ENCODE data around the gene THAP6.

DNA sequence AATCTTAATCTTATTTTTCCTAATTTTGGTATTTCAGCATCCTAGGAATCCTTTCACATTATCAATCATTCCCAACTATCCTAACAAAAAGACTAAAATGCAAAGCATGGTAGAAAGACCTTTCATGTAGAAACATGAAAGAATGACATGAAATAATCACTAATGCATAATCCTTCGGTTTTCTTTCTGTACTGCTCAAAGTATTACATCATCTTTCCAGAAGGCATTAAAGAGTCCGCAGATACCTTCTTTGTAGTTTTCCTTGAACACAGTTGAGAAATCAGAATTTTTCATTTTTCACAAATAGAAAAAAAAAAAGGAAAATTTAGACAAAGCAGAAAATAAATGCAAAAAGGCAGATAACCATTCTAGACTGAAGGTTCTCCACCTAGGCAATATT is 11.6 kb upstream of the THAP6 start:
- TF ChIP-seq, protein P1, sequence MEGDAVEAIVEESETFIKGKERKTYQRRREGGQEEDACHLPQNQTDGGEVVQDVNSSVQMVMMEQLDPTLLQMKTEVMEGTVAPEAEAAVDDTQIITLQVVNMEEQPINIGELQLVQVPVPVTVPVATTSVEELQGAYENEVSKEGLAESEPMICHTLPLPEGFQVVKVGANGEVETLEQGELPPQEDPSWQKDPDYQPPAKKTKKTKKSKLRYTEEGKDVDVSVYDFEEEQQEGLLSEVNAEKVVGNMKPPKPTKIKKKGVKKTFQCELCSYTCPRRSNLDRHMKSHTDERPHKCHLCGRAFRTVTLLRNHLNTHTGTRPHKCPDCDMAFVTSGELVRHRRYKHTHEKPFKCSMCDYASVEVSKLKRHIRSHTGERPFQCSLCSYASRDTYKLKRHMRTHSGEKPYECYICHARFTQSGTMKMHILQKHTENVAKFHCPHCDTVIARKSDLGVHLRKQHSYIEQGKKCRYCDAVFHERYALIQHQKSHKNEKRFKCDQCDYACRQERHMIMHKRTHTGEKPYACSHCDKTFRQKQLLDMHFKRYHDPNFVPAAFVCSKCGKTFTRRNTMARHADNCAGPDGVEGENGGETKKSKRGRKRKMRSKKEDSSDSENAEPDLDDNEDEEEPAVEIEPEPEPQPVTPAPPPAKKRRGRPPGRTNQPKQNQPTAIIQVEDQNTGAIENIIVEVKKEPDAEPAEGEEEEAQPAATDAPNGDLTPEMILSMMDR (IDR thresholded peaks at IDR 0.05 in 2 of 3, conservative IDR thresholded peaks at IDR 0.05 in 1 of 3; ENCODE audit: borderline replicate concordance in 1 of 3, insufficient read depth in 1 of 3, low read depth in 2 of 3, low read length in 2 of 3): no peak
- TF ChIP-seq POLR2AphosphoS5 (IDR thresholded peaks at IDR 0.05; ENCODE audit: low read depth, low read length) (no peak), SRF (IDR thresholded peaks at IDR 0.05; ENCODE audit: low read depth) (no peak)

Data from HCT116 (cell line).